Stimulated activated naive CD8-positive, alpha-beta T cell treated with anti-CD3 and anti-CD28 coated beads, Interleukin-15, Interleukin-2, amounts not matched to agents 100 ng/mL and 50 ng/mL, for 24 hours (primary cell): Measurements from ENCODE around the gene HOMER2.
"Not testable (repeated sequence)": the region's sequence is repeated elsewhere in the genome, so short reads cannot be mapped to it uniquely, and the experiment has no call there.

Experiments used
- H3K27ac Mint-ChIP-seq: one replicate; pipeline ENCODE4 v1.8.0; 2021; ENCODE audit warnings: mild to moderate bottlenecking, mixed read lengths
- H3K27me3 Mint-ChIP-seq: one replicate; pipeline ENCODE4 v1.8.0; 2021; ENCODE audit warnings: mixed read lengths
- H3K36me3 Mint-ChIP-seq: one replicate; pipeline ENCODE4 v1.8.0; 2021; ENCODE audit warnings: low read depth, mixed read lengths
- H3K4me1 Mint-ChIP-seq: one replicate; pipeline ENCODE4 v1.8.0; 2021; ENCODE audit warnings: low read depth, mixed read lengths
- H3K4me3 Mint-ChIP-seq: one replicate; pipeline ENCODE4 v1.8.0; 2021; ENCODE audit warnings: mild to moderate bottlenecking, mixed read lengths
- H3K9me3 Mint-ChIP-seq: one replicate; pipeline ENCODE4 v1.8.0; 2021; ENCODE audit warnings: mixed read lengths

Gene HOMER2

GRCh38 chr15:82952158-82953081 lies at the start of gene HOMER2:
TSS of gene HOMER2 (minus strand) at chr15:82952720. CDS start at chr15:82952535, 185 bp downstream.
- Mint-ChIP-seq H3K27me3 (peaks cover 5% of the 10 kb centered on the region), H3K4me3 (peak within 1 kb of the TSS; percentile 62), H3K27ac (peak within 1 kb of the TSS; percentile 9), H3K9me3 (no peaks in the 10 kb centered on the region), H3K4me1 (peaks cover 5% of the 10 kb centered on the region), H3K36me3 (no peaks in the 10 kb centered on the region)

- not testable (repeated sequence) for H3K4me1 Mint-ChIP-seq, H3K27ac Mint-ChIP-seq, H3K9me3 Mint-ChIP-seq, H3K27me3 Mint-ChIP-seq, H3K36me3 Mint-ChIP-seq, H3K4me3 Mint-ChIP-seq
Measured at GRCh38 chr15:83000672-83001031, 48.1 kb upstream of the HOMER2 start.

- H3K27me3 Mint-ChIP-seq, result no peaks in the 10 kb centered on the region
- H3K27ac Mint-ChIP-seq, result peak overlapping the region; percentile 59
- no peaks in the 10 kb centered on the region for H3K36me3 Mint-ChIP-seq
- no peaks in the 10 kb centered on the region for H3K9me3 Mint-ChIP-seq
- peaks cover 7% of the 10 kb centered on the region for H3K4me1 Mint-ChIP-seq
- peak overlapping the region; percentile 68 for H3K4me3 Mint-ChIP-seq
Measured at GRCh38 chr15:82999905-83000671, 47.6 kb upstream of the HOMER2 start.

- Mint-ChIP-seq H3K36me3 (no peaks in the 10 kb centered on the region), H3K9me3 (no peaks in the 10 kb centered on the region), H3K4me1 (peaks cover 7% of the 10 kb centered on the region), H3K27me3 (no peaks in the 10 kb centered on the region), H3K27ac (no peak overlapping the region), H3K4me3 (no peak overlapping the region)
Measured at GRCh38 chr15:82999426-82999825, 46.9 kb upstream of the HOMER2 start.

- no peak overlapping the region for H3K4me3 Mint-ChIP-seq
- H3K4me1 Mint-ChIP-seq, result peaks cover 7% of the 10 kb centered on the region
- H3K36me3 Mint-ChIP-seq, result peaks cover 7% of the 10 kb centered on the region
- no peaks in the 10 kb centered on the region for H3K27me3 Mint-ChIP-seq
- peak overlapping the region; percentile 31 for H3K27ac Mint-ChIP-seq
- no peaks in the 10 kb centered on the region for H3K9me3 Mint-ChIP-seq
Measured at GRCh38 chr15:82995938-82996337, 43.4 kb upstream of the HOMER2 start.

- peaks cover 3% of the 10 kb centered on the region for H3K4me1 Mint-ChIP-seq
- H3K9me3 Mint-ChIP-seq, result no peaks in the 10 kb centered on the region
- H3K36me3 Mint-ChIP-seq, result peaks cover 13% of the 10 kb centered on the region
- no peaks in the 10 kb centered on the region for H3K27me3 Mint-ChIP-seq
- H3K4me3 Mint-ChIP-seq, result no peak overlapping the region
- H3K27ac Mint-ChIP-seq, result no peak overlapping the region
Measured at GRCh38 chr15:82995076-82995475, 42.6 kb upstream of the HOMER2 start.

- Mint-ChIP-seq H3K4me3 (no peak overlapping the region), H3K36me3 (peaks cover 29% of the 10 kb centered on the region), H3K27me3 (no peaks in the 10 kb centered on the region), H3K4me1 (peaks cover 7% of the 10 kb centered on the region), H3K27ac (no peak overlapping the region), H3K9me3 (no peaks in the 10 kb centered on the region)
Measured at GRCh38 chr15:82993144-82993543, 40.6 kb upstream of the HOMER2 start.

- peaks cover 10% of the 10 kb centered on the region for H3K4me1 Mint-ChIP-seq
- no peaks in the 10 kb centered on the region for H3K9me3 Mint-ChIP-seq
- peaks cover 31% of the 10 kb centered on the region for H3K36me3 Mint-ChIP-seq
- no peak overlapping the region for H3K27ac Mint-ChIP-seq
- H3K4me3 Mint-ChIP-seq, result no peak overlapping the region
- no peaks in the 10 kb centered on the region for H3K27me3 Mint-ChIP-seq
Measured at GRCh38 chr15:82992436-82992998, 40.0 kb upstream of the HOMER2 start.

GRCh38 chr15:82986442-82986780 lies 33.9 kb upstream of the HOMER2 start:
- peak overlapping the region; percentile 93 for H3K27ac Mint-ChIP-seq
- H3K9me3 Mint-ChIP-seq, result no peaks in the 10 kb centered on the region
- H3K4me3 Mint-ChIP-seq, result peak overlapping the region; percentile 97
- H3K4me1 Mint-ChIP-seq, result peaks cover 36% of the 10 kb centered on the region
- no peaks in the 10 kb centered on the region for H3K27me3 Mint-ChIP-seq
- H3K36me3 Mint-ChIP-seq, result peaks cover 32% of the 10 kb centered on the region

- peak within 1 kb of the TSS; percentile 97 for H3K4me3 Mint-ChIP-seq
- H3K27me3 Mint-ChIP-seq, result no peaks in the 10 kb centered on the region
- H3K9me3 Mint-ChIP-seq, result no peaks in the 10 kb centered on the region
- peaks cover 28% of the 10 kb centered on the region for H3K36me3 Mint-ChIP-seq
- peaks cover 36% of the 10 kb centered on the region for H3K4me1 Mint-ChIP-seq
- H3K27ac Mint-ChIP-seq, result peak within 1 kb of the TSS; percentile 93
Measured at GRCh38 chr15:82985688-82986441, 33.3 kb upstream of the HOMER2 start, which contains the start of gene RAMAC. TSS of gene RAMAC (plus strand) at chr15:82986210. CDS start at chr15:82989019, 2,809 bp downstream.

- H3K27me3 Mint-ChIP-seq, result no peaks in the 10 kb centered on the region
- H3K27ac Mint-ChIP-seq, result no peak overlapping the region
- no peaks in the 10 kb centered on the region for H3K9me3 Mint-ChIP-seq
- H3K4me3 Mint-ChIP-seq, result no peak overlapping the region
- no peaks in the 10 kb centered on the region for H3K36me3 Mint-ChIP-seq
- H3K4me1 Mint-ChIP-seq, result peaks cover 19% of the 10 kb centered on the region
Measured at GRCh38 chr15:82980981-82981380, 28.5 kb upstream of the HOMER2 start.

- no peaks in the 10 kb centered on the region for H3K9me3 Mint-ChIP-seq
Measured at GRCh38 chr15:82979726-82980125, 27.2 kb upstream of the HOMER2 start.

GRCh38 chr15:82978438-82978837 lies 25.9 kb upstream of the HOMER2 start:
- H3K27ac Mint-ChIP-seq, result no peak overlapping the region
- no peak overlapping the region for H3K4me3 Mint-ChIP-seq
- H3K4me1 Mint-ChIP-seq, result peaks cover 5% of the 10 kb centered on the region
- H3K27me3 Mint-ChIP-seq, result no peaks in the 10 kb centered on the region
- H3K36me3 Mint-ChIP-seq, result no peaks in the 10 kb centered on the region
- H3K9me3 Mint-ChIP-seq, result no peaks in the 10 kb centered on the region

More at GRCh38 chr15:82979726-82980125, 27.2 kb upstream of the HOMER2 start:
- Mint-ChIP-seq H3K27me3 (no peaks in the 10 kb centered on the region), H3K4me3 (no peak overlapping the region), H3K4me1 (peaks cover 7% of the 10 kb centered on the region), H3K36me3 (no peaks in the 10 kb centered on the region), H3K27ac (no peak overlapping the region)

GRCh38 chr15:82977076-82977475 lies 24.6 kb upstream of the HOMER2 start:
- Mint-ChIP-seq H3K4me1 (peaks cover 5% of the 10 kb centered on the region), H3K9me3 (no peaks in the 10 kb centered on the region), H3K27me3 (no peaks in the 10 kb centered on the region), H3K36me3 (no peaks in the 10 kb centered on the region), H3K27ac (no peak overlapping the region), H3K4me3 (no peak overlapping the region)
